Measurements from ENCODE around the gene LRRC31.

The LRRC31 gene

DNA sequence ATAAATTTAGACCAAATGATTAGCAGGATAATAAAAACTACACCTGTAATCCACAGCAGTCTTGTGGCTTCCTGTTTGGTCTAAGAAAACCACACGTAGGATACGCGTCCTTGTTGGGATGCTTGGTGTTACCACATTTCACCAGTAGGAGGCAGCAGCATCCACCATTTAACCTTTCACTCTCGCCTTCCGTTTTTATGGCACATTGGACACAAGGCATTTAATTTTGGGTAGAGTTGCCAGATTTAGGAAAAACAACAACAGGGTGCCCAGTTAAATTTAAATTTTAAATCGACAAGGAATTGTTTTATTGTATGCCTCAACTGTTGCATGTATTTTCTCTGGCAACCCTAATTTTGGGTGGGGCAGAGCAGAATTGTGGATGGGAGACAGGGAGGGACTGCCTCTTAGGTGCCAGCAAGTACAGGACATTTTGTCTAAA is 6.3 kb downstream of the LRRC31 start:
- DNase-seq (ENCODE audit: low spot score) = peak; percentile 67

DNA sequence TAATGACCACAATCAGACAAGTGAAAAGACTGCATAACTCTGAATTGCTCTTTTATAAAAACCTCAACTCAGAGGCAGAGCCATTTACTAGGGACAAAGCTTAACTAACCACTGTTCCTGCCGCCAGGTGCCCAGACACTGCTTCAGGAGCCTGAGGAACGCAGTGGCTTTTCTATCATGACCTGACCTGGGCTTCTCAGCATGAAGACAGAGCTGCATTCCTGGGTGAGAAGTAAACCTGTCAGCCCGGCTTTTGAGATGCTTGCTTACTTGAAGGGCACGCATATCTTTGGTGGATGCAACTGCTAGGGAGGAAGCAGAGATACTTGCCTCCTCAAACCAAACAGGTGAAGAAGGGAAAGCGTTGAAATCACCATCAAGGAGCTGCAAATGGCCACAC is 7.9 kb downstream of the LRRC31 start:
- no peak for DNase-seq (ENCODE audit: low spot score)

DNA sequence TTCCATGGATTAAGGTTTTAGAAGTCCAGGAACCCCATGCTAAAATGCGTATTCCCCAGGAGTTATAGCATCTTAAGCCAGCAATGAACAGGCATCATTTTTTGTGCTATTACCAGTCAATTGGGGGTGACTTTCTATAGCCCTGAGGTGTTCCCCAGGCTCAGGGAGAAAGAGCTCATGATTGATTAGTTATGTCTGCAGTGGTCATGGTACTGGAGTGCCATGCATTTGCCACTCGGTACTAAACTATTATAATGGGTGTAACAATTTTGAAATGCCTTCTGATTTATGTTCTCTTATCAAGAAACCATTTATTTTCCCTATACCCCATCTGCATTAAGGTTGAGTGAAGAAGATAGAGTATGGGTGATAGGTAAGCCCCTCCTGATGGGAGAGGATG is 11.9 kb downstream of the LRRC31 start:
- no peak for DNase-seq (ENCODE audit: low spot score)

DNA sequence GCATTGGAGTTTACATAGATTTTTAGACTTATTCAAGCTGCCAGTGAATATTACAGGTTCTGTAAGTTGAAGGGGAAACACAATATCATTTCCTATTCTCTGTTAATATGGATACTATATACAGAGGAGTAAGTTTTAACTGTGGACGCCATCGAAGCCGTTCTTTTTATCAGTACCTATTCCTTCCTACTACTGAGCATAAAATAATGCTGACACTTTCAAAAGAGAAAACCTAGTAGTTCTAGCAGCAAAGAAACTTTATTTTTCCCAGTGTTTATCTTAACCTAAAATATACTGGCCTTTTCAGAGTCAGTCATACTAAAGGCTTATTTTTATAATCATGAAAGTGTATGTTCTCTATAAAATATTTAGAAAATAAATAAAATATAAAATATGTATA is 14.2 kb downstream of the LRRC31 start:
- no peak for DNase-seq (ENCODE audit: low spot score)

DNA sequence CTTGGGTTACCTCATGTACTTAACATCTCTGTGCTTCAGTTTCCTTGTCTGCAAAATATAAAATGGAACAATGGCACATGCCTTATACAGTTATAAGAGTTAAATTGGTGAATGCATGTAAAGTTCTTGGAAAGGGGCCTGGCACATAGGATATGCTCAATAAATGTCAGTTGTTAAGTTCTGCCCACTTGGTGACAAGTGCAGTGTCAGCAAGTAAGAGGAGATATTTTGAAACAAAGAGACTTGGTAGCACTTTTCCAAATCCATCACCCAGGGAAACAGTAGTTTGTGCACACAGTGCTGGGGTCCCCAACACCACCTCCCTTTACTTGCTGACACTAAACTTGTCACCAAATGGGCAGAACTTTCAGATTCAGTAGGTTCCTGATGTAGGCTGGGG is 19.1 kb downstream of the LRRC31 start:
- DNase-seq (ENCODE audit: low spot score) = no peak

DNA sequence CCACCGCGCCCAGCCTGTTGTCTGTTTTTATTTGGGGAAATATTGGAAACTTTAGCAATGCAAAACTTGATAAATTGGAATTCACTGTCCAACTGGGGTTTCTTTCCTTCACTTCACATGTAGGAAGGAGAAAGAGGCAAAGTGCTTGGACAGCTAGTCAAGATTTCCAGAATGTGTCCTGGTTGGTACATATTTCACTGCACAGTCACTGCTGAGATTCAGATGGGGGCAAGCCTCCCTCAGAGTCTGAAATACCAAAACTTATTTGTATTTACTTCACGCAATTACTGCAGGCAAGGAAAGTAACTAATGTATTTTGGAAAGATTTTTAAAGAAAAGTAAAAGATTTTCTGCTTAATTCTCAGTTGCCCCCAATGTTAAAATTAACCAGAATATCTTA is 21.0 kb downstream of the LRRC31 start:
- no peak for DNase-seq (ENCODE audit: low spot score)

DNA sequence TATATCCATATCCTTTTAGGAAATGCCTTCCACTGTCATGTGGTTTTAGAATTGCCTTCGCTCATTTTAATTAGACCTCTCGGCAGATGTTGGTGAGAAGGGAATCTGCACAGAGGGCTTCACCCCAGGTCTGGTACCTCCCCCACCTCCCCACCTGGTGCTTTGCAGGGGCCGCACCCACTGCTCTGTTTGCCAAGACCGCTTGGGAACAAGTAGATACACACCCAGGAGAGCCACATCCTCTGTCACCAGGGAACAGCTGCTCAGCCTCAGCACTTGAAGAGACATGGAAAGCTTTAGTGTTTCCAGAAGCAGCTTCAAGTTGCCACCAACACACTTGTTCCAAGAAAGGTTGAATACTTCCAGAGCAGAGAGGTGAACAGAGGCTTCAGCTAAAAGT is 21.8 kb downstream of the LRRC31 start:
- no peak for DNase-seq (ENCODE audit: low spot score)

DNA sequence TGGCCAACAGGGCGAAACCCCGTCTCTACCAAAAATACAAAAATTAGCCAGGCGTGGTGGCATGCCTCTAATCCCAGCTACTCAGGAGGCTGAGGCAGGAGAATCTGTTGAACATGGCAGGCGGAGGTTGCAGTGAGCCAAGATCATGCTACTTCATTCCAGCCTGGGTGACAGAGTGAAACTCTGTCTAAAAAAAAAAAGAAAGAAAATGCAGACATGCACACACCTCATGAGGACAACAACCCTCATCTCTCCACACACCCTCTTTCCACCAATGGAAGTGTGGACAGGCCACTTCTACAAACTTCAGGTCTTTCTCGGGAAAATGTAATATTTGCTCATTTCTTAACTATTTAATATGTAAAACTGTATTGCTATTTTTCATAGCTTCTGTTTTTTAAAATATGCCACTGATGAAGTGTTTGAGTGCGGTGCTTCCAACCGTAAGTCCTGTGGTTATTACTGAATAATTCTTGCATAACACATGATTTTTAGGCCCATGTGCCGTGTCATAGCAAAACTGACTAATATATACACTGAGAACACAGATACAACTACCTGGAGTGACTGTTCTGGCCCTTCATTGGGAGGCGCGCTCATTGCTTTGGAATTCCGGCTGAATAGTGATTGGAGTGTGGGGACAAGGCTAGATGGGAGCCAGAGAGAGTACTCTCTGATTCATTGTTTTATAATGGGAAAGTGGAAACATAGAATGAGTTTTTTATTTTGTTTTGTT is 23.1 kb downstream of the LRRC31 start:
- DNase-seq (ENCODE audit: low spot score) = peak; percentile 71

DNA sequence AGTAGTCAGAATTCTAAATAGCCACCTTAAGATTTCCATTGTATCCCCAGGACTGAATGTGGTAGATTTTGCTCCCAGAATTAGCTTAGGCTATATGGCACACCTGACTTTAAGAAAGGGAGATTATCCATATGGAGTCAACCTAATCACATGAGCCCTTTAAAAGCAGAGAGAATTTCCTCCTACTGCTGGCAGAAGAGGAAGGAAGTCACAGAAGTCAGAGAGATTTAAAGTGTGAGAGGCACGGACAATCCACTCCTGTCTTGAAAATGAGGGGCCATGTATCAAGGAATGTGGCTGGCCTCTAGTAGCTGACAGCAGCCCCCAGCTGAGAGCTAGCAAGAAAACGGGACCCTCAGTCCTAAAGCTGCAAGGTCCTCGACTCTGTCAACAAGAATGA is 26.8 kb downstream of the LRRC31 start:
- DNase-seq (ENCODE audit: low spot score) = no peak

DNA sequence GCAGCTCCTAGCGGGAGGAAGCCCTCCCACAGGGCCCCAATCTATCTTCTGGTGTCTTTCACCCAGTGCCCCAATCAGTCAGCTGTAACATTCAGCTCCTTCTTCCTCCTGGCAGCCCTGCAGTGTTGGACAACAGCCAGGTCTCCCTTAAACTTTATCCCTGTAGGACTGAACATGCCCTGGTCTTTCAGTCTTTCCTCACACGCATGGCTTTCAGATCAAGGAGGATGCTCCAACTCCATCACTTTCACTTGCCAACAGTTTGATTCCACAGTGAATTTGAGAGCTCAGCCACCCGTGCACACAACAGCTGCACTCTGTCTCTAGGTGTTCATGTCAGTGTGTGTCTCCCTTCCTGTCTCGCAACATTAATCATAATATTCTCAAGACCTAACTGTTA is 28.6 kb downstream of the LRRC31 start:
- peak; percentile 39 for DNase-seq (ENCODE audit: low spot score)

DNA sequence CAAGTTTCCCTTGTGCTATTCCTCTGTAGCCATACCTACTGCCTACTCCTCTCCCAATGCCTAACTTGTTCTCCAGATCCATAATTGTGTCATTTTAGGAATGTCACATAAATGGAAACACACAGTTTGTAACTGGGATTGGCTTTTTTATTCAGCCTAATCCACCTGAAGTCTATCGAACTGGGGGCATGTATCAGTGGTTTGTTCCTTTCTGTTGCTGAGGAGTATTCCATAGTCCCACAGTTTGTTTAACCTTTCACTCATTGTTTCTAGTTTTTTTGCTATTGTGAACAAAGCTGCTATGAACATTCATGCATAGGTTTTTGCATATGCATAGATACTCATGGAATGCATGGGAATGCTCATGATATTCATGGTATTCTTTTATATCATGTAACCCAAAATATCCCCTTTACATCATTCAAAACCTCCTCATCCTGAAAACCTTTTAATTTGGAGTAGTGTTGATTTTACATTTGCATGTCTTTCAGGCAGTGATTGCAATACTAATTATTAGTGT is 31.2 kb downstream of the LRRC31 start:
- no peak for DNase-seq (ENCODE audit: low spot score)

DNA sequence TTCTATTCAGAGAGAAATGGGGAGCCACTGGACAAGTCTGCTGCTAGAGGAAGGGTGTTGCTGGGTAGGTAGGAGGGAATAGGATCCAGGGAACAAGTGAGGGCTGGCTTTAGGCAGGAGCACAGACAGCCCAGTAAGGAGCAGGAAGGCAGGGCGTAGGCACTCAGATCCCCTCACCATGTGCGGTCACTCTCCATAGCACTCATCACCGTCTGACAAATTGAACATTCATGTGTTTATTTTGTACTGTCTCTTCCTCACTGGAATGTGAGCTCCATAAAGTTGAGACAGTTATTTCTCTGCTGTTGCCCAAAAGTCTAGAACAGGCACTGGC is 32.8 kb downstream of the LRRC31 start:
- no peak for DNase-seq (ENCODE audit: low spot score)

DNA sequence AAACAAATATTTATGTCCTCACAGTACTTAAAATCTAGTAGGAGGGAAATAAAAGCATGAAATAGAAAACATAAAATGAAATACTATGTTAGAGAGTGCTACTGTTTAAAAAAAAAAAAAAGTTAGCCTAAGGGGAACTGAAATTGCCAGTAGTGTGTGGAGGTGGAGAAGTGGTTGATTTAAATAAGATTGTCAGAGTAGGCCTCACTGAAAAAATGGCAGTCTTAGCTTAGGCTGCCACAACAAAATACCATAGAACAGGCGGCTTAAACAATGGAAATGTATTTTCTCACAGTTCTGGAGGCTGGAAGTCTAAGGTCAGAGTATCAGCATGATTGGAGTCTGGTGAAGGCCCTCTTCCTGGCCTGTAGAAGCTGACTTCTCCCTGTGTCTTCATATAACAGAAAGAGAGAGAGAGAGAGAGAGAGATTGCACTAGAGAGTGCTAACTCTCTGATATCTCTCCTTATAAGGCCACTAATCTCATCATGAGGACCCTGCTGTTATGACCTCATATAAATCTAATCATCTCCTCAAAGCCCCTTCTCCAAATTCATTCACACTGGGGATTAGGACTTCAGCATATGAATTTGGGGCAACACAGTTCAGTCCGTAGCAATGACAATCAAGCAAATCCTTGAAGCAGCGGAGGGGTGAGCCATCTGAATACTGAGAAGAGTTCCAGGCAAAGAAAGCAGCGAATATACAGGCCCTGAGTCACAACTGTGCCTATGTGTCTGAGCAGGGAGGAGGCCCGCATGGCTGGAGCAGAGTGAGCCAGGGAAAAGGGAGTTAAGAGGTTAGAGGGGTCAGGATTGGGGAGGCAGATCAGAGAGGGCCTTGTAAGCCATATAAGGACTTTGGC is 33.4 kb downstream of the LRRC31 start:
- DNase-seq (ENCODE audit: low spot score) = peak; percentile 50

DNA sequence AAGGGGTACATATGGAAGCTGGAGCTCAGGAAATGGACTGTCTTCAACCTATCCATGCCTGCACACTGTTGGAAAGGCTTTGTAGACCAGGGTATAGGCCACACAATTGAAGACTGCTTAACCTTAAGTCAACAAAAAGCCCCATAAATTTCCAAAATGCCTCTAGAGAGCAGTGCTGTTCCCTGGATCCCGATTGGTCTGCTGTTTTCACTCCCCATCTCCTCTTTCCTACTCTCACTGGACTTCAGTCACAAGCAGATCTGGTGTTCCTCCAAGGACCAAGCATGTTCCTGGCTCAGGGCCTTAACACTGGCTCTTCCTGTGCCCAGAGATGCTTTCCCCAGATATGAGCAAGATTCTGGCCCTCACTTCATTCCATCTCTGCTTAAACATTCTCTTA is 34.2 kb downstream of the LRRC31 start:
- DNase-seq (ENCODE audit: low spot score) = no peak

DNA sequence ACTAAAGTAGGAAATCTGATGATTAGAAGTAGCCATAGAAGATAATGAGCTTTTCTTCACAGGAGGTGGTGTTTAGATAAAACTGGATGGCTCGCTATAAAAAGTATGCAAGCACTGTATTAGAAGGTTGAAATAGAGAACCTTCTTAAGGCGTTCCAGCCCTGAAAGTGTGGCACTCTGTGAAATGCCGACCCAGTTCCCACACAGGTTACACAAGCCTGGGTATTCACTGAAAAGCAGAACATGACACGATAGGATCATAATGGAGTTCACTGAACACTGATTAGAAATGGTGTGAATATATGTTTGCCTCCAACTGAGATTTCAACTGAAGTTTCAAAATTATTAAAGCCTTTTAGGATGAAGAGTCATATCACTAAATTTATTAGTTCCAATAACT is 42.0 kb downstream of the LRRC31 start:
- no peak for DNase-seq (ENCODE audit: low spot score)

DNA sequence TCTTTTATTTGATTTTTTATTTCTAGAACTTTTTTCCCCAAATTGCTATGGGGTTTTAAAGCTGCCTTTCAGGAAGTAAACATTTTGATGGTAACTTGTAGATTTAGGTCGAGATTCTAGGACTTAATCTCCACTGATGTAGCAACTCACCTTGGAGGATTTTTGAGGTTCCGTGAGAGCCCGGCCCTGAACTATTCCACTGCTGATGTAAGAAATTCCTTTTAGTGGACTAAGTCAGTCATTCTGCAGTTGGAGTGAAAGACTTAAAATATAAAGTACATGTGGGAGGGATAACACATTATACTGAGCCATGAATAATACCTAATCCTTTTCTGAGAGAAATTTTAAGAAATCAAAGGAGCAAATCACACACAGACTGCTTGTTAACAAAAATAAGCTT is 44.4 kb downstream of the LRRC31 start:
- no peak for DNase-seq (ENCODE audit: low spot score)

DNA sequence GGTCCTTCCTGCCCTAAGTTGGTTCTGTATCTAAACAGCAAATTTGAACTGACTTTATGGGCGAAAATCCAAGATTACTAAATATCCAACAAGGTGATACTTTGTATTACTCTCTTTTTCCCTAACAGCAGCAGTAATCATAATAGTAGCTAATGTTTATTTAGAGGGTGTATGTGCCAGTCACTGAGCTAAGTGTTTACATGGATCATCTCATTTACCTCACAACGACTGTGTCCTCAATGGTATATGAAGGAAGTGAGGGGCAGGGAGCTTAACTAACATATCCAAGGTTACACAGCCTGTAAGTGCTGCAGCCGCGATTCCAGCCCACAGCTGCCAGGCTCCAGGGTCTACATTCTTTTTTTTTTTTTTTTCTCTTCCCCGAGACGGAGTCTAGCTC is 46.8 kb downstream of the LRRC31 start:
- no peak for DNase-seq (ENCODE audit: low spot score)

DNA sequence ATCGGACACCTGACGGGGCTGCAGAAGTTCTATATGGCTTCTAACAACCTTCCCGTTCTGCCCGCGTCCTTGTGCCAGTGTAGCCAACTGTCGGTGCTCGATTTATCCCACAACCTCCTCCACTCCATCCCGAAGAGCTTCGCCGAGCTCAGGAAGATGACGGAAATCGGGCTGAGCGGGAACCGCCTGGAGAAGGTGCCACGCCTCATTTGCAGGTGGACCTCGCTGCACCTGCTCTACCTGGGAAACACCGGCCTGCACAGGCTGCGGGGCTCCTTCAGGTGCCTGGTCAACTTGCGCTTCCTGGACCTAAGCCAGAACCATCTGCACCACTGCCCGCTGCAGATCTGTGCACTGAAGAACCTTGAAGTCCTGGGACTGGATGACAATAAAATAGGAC is 47.2 kb downstream of the LRRC31 start:
- no peak for DNase-seq (ENCODE audit: low spot score)

DNA sequence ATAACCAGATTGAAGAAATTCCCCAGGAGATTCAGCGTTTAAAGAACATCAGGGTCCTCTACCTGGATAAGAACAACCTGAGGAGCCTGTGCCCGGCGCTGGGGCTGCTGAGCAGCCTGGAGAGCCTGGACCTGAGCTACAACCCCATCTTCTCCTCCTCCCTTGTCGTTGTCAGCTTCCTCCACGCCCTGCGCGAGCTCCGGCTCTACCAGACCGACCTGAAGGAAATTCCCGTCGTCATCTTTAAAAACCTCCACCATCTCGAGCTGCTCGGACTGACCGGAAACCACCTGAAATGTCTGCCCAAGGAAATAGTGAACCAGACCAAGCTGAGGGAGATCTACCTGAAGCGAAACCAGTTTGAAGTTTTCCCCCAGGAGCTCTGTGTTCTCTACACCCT is 47.6 kb downstream of the LRRC31 start:
- DNase-seq (ENCODE audit: low spot score) = no peak

DNA sequence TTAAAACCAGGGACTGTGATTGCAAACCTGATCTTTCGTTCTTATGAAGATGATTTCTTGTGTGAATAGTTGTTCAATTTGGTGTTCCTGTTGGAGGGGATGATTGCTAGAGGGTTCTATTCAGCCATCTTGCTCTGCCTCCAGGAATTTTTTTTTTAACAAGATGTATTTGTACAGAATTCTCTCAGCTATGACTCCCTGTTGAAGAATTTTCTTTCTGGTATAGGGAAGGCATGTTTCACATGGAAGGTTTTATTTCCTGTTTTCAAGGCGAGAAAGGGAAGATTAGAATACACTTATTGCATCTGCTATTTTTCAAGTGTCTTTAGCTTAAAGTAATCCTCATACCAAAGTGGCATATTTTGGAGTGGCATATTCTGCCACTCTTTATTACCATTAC is 51.4 kb downstream of the LRRC31 start:
- DNase-seq (ENCODE audit: low spot score) = no peak

DNA sequence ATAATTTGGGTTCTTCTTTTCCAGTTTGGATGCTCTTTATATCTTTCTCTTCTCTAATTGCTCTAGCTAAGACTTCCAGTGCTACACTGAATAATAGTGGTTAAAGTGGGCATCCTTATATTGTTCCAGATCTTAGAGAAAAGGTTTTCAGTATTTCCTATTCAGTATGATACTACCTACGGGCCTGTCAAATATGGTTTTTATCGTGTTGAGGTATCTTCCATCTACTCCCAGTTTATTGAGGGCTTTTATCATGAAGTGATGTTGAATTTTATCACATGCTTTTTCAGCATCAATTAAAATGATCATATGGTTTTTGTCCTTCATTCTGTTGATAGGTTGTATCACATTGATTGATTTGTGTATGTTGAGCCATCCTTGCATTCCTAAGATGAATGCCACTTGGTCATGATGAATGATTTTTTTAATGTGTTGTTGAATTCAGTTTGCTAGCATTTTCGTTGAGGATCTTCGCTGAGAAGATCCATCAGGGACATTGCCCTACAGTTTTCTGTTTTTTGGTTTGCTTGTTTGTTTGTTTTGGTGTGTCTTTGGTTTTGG is 54.1 kb downstream of the LRRC31 start:
- no peak for DNase-seq (ENCODE audit: low spot score)

DNA sequence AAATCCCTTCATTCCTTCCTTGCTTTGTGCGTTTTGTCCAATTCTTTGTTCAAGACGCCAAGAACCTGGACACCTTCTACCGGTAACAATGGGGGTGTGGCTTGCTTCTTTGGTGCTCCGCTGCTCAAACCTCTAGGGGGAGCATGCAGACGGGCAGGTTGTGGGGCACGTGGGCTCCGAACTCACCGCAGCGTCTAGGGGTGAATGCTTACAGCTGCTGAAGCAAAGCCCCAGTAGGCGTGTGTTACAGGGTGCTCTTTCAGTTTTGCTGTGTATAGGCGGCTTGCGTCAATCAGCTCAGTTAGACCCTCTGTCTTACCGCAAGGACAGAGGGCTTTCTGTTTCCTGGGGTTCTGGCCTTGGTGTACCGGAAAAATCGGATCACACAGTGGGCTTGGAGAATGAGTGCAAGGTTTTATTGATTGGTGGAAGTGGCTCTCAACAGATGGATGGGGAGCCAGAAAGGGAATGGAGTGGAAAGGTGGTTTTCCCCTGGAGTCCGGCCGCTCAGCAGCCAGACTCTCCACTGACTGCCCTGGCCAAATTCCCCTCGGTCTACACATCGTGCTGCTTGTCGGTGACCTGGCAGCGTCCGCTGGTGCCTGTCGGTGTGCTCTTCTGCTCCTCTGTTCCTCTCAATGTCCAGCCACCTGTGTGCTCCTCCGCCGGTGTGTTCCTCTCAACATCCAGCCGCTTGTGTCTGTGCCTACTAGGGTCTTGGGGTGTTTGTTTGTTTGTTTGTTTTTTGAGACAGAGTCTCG is 55.8 kb downstream of the LRRC31 start:
- DNase-seq (ENCODE audit: low spot score) = peak; percentile 74

Measured in germinal center (tissue), 1 donor.